Testis (tissue), 2 donors: ENCODE results near the gene UEVLD.

Experiments
- POLR2A ChIP-seq: fragments of 450-650 bp; IDR thresholded peaks from one replicate; pipeline ENCODE4 v1.6.1; 2017; ENCODE audit warnings: antibody characterized with exemption, mild to moderate bottlenecking, moderate library complexity
- TF ChIP-seq, protein P1 (sequence below), 3 experiments: fragments of 450-650 bp in 2 of 3; fragments of 200-600 bp in 1 of 3; sonication (generic) in 1 of 3; IDR thresholded peaks; one replicate each; pipeline ENCODE4 v1.5.1; 2016 to 2019; ENCODE audit warnings: antibody characterized with exemption in 3 of 3, mild to moderate bottlenecking in 2 of 3, moderate library complexity in 1 of 3

DNA sequence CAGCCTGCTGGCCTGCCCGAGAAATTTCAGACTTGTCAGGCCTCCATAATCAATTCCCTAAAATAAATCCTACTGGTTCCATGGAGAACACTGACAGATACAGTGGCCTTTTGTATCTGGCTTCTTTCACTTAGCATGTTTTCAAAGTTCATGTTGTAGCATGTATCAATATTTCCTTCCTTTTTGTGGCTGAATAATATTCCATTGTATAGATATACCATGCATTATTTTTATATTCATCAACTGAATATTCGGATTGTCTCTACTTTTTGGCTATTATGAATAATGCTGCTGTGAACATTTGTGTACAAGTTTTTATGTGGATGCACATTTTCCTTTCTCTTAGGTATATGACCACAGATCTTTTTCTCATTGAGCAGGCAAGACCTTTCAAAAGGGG is 35.2 kb upstream of the UEVLD start:
- TF ChIP-seq, protein P1, sequence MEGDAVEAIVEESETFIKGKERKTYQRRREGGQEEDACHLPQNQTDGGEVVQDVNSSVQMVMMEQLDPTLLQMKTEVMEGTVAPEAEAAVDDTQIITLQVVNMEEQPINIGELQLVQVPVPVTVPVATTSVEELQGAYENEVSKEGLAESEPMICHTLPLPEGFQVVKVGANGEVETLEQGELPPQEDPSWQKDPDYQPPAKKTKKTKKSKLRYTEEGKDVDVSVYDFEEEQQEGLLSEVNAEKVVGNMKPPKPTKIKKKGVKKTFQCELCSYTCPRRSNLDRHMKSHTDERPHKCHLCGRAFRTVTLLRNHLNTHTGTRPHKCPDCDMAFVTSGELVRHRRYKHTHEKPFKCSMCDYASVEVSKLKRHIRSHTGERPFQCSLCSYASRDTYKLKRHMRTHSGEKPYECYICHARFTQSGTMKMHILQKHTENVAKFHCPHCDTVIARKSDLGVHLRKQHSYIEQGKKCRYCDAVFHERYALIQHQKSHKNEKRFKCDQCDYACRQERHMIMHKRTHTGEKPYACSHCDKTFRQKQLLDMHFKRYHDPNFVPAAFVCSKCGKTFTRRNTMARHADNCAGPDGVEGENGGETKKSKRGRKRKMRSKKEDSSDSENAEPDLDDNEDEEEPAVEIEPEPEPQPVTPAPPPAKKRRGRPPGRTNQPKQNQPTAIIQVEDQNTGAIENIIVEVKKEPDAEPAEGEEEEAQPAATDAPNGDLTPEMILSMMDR (IDR thresholded peaks at IDR 0.05) = no peak
- no peak for TF ChIP-seq POLR2A
